Stomach smooth muscle (tissue), 2 donors: Measurements from ENCODE around the gene GP2.
"Not testable (repeated sequence)": the region's sequence is repeated elsewhere in the genome, so short reads cannot be mapped to it uniquely, and the experiment has no call there.

Source experiments
- H3K27ac ChIP-seq: one replicate; pipeline ENCODE4 v1.7.0; 2013; ENCODE audit warnings: mild to moderate bottlenecking, low read length, inconsistent platforms
- H3K27me3 ChIP-seq, 2 donors: one replicate each; pipeline ENCODE4 v1.7.0; 2013; ENCODE audit warnings: low read length in 2 of 2; ENCODE audit not compliant: insufficient read depth in 2 of 2, control insufficient read depth in 1 of 2
- H3K36me3 ChIP-seq, 2 donors: one replicate each; pipeline ENCODE4 v1.7.0; 2013; ENCODE audit warnings: low read length in 2 of 2; ENCODE audit not compliant: control insufficient read depth in 2 of 2, insufficient read depth in 2 of 2
- H3K4me1 ChIP-seq: one replicate; pipeline ENCODE4 v1.7.0; 2013; ENCODE audit warnings: low read length; ENCODE audit not compliant: control insufficient read depth, insufficient read depth
- H3K4me3 ChIP-seq, 2 donors: one replicate each; pipeline ENCODE4 v1.7.0; 2013; ENCODE audit warnings: low read length in 2 of 2
- H3K9ac ChIP-seq, 2 donors: one replicate each; pipeline ENCODE4 v1.7.0; 2013; ENCODE audit warnings: low read length in 2 of 2, mild to moderate bottlenecking in 1 of 2
- H3K9me3 ChIP-seq, 2 donors: one replicate each; pipeline ENCODE4 v1.7.0; 2013; ENCODE audit warnings: low read length in 2 of 2; ENCODE audit not compliant: control insufficient read depth in 2 of 2
- donor health status: healthy.
- donor health status: Pancreatic carcinoma.

GP2 gene

DNA sequence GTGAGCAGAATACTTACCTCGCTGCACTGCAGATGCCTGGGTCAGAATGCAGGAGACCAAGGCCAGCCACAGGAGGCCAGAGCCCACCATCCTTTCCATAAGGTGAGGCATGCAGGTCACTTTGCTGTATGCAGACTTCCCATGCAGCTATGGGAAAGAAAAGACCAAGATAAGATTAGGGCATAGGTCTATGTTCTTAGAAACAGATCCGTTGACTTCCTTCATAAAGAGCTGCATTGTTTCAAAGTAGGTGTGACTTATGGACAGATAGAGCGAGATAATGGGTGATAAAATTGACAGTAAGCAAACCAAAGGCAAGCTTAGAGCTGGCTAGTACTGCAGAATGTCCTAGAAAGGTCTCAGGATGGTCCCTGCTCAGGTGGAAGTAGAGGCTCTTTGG is 992 bp downstream of the GP2 start:
- no peak overlapping the region for H3K4me3 ChIP-seq
- H3K27ac ChIP-seq = no peak overlapping the region
- no peaks in the 10 kb centered on the region for H3K4me1 ChIP-seq
- peaks cover 0 to 3% of the 10 kb centered on the region in 2 donors for H3K9me3 ChIP-seq
- H3K27me3 ChIP-seq = peaks cover 0 to 3% of the 10 kb centered on the region in 2 donors
- no peaks in the 10 kb centered on the region for H3K36me3 ChIP-seq
- no peak overlapping the region for H3K9ac ChIP-seq

DNA sequence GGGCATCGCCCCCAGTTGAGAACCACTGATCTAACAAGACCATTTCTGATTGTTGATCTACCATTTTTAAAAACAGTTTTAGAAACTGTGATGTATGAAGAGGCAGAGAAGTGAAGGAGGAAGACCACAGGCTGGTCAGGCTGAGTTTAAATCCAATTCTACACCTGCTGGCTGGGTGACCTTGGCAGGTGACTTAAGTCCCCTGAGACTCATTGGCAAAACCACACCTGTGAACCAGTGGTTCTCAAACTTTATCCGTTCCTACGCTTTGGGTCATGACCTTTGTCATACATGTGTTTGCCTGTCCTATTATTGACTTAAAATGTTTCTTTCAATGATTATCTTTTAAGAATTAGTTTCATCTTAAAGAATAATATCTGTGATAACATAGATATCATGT is 2.3 kb downstream of the GP2 start:
- Histone ChIP-seq H3K9ac (no peak overlapping the region), H3K27me3 (peaks cover 0 to 3% of the 10 kb centered on the region in 2 donors), H3K36me3 (no peaks in the 10 kb centered on the region), H3K4me1 (no peaks in the 10 kb centered on the region), H3K4me3 (no peak overlapping the region), H3K27ac (no peak overlapping the region), H3K9me3 (peaks cover 0 to 3% of the 10 kb centered on the region in 2 donors)

DNA sequence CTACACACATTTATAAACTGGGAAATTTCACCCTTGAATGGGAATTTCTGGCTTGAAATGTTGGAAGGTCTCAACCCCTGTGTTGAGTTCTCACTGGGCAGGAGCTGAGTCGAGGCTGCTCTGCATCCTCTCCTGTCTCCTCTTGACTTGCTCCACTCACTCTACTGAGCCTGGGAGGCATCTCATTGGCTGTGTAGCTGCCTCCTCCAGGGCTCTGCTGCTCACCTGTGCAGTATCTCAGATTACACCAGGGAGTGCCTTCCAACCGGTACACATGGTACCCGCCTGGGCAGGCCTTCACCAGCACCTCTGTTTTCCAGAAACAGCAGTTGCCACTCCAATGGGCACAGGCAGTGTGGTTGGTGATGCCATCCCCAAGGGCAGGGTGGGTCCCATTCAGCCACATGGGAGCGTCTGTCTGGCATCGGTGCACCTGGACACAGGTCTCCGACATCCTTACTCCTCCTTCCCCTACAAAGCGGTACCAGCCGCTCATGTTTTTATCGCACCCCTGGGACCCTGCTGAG is 3.7 kb downstream of the GP2 start:
- Histone ChIP-seq H3K9ac (no peak overlapping the region), H3K27ac (no peak overlapping the region), H3K4me1 (no peaks in the 10 kb centered on the region), H3K9me3 (peaks cover 0 to 3% of the 10 kb centered on the region in 2 donors), H3K27me3 (peaks cover 0 to 2% of the 10 kb centered on the region in 2 donors), H3K4me3 (no peak overlapping the region), H3K36me3 (no peaks in the 10 kb centered on the region)

DNA sequence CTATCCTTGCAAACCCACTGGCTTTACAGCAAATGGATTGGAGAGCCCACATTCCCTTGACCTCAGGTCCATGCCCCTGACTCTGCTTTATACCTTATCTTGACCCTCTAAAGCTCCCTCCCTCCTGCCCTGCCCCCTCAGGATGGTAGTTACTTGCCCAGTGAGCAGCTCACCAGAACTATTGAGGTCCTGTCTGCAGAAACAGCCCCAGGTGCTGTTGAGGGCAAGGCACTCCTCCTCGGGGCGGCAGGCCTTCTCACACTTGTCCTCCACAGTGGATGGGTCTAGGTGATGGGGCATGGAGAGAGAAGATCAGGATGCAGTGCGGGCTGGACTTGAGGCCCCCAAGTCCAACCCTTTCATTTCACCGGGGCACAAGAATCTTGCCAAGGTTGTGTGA is 4.6 kb downstream of the GP2 start:
- Histone ChIP-seq H3K9me3 (peaks cover 0 to 3% of the 10 kb centered on the region in 2 donors), H3K9ac (no peak overlapping the region), H3K27me3 (peaks cover 0 to 2% of the 10 kb centered on the region in 2 donors), H3K4me1 (no peaks in the 10 kb centered on the region), H3K27ac (no peak overlapping the region), H3K4me3 (no peak overlapping the region), H3K36me3 (no peaks in the 10 kb centered on the region)

DNA sequence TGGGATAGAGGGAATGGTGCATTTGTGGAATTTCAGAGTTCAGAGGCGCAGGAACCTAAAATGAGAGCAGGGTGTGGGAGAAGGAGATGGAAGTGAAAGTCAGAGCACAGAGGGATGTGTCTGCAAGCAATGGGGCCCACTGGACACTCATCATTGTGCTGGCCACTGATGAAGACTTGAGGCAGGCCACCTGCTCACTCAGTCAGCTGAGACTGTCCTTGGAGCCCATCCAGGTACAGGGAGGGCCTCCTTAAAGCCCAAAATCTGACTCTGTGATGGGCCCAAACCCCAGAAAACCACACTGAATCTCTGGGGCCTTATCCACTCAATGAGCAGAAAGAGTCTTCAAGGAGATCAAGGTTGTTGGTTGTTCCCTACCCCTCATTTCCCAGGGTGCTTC is 5.6 kb downstream of the GP2 start:
- Histone ChIP-seq H3K9ac (no peak overlapping the region), H3K27ac (no peak overlapping the region), H3K4me3 (no peak overlapping the region), H3K9me3 (no peaks in the 10 kb centered on the region), H3K36me3 (no peaks in the 10 kb centered on the region), H3K27me3 (peaks cover 0 to 2% of the 10 kb centered on the region in 2 donors), H3K4me1 (no peaks in the 10 kb centered on the region)

DNA sequence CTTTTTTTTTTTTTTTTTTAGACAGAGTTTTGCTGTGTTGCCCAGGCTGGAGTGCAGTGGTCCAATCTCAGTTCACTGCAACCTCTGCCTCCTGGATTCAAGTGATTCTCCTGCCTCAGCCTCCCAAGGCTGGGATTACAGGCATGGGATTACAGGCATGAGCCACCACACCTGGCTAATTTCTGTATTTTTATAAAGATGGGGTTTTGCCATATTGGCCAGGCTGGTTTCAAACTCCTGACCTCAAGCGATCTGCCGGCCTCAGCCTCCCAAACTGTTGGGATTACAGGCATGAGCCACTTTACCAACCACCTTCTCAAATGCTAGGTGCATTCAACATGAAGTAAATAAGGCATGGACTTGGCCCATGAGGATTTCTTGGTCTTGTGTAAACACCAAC is 6.3 kb downstream of the GP2 start:
- not testable (repeated sequence) for H3K9me3 ChIP-seq, H3K4me3 ChIP-seq, H3K27me3 ChIP-seq, H3K36me3 ChIP-seq, H3K27ac ChIP-seq, H3K9ac ChIP-seq, H3K4me1 ChIP-seq

DNA sequence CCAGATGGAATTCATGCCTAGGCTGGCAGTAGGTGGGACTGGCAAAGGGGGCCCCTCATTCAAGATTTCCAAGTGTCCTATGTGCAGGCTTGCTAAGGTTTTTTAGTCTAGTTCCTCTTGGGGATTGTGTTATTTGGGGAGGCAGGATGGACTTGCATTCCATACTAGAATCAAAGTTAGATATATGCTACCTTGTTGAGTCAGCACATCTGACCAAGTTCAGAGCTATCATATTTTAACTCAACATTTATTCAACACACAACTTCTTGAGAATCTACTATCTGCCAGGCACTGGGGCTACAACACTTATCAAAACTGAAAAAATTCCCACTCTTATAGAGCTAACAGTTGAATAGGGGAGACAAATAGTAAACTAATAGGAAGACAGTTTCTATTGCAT is 6.7 kb downstream of the GP2 start:
- Histone ChIP-seq H3K9ac (no peak overlapping the region), H3K9me3 (no peaks in the 10 kb centered on the region), H3K36me3 (no peaks in the 10 kb centered on the region), H3K27me3 (peaks cover 0 to 2% of the 10 kb centered on the region in 2 donors), H3K4me3 (no peak overlapping the region), H3K27ac (no peak overlapping the region), H3K4me1 (no peaks in the 10 kb centered on the region)

DNA sequence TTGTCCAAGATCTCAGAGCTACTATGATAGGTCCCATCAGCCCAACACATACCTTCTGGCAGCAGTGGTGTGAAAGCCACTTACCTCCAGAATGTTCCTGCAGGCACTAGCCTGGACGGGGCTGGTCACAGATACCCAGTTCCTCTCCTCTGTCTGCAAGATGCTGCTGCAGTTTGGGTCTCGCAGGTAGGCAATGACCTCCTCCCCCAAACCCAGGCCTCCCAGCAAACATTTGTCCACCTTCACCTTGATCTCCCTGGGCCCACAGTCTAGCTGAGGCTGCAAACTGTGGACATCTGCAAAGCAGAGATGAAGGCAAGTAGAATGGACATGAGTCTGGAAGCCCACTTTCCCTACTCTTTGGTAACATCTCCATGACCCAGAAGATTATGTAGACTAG is 7.1 kb downstream of the GP2 start:
- H3K36me3 ChIP-seq = no peaks in the 10 kb centered on the region
- H3K27ac ChIP-seq = no peak overlapping the region
- H3K4me1 ChIP-seq = no peaks in the 10 kb centered on the region
- no peak overlapping the region for H3K9ac ChIP-seq
- no peaks in the 10 kb centered on the region for H3K9me3 ChIP-seq
- H3K4me3 ChIP-seq = no peak overlapping the region
- peaks cover 0 to 2% of the 10 kb centered on the region in 2 donors for H3K27me3 ChIP-seq

DNA sequence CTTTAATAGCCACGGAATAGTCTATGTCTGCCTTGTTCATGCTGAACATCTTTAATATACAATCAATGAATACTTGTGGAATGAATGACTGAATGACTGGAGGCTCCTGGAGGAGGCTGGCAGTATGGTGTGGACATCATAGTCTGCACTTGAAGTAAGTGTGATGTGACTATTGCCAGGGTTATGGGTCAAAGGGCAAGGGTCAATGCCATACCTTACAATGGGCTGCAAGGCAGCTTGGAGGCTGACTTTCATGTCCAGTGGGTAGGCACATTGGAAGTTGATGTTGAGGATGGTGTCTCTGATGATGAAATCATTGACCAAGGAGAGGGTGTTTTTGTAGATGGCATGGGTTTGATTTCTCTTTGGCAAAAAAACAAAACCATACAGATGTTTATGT is 7.9 kb downstream of the GP2 start:
- no peaks in the 10 kb centered on the region for H3K36me3 ChIP-seq
- H3K27ac ChIP-seq = no peak overlapping the region
- H3K4me3 ChIP-seq = no peak overlapping the region

DNA sequence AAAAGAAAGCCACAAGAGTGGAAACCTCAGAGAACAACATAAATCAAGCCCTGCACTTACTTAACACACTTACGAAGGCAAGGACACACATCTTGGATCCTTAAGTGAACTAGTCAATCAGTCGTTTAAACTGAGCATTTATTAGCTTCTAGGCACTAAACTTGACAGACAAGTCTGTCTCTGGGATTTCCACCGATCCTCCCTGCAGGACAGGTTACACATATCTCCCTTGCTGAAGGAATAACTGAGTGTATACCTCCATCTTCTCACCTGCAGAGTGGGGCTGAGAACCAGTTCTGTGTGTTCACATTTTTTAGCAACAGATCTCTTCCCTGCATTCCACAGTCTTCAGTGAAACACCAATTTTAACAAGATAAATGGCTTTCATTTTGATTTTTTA is 8.9 kb downstream of the GP2 start:
- H3K9ac ChIP-seq = no peak overlapping the region
- no peak overlapping the region for H3K27ac ChIP-seq
- H3K4me3 ChIP-seq = no peak overlapping the region
- no peaks in the 10 kb centered on the region for H3K4me1 ChIP-seq
- H3K9me3 ChIP-seq = peaks cover 0 to 3% of the 10 kb centered on the region in 2 donors
- no peaks in the 10 kb centered on the region for H3K36me3 ChIP-seq
- H3K27me3 ChIP-seq = peaks cover 0 to 2% of the 10 kb centered on the region in 2 donors

More for the DNA sequence above, 7.9 kb downstream of the GP2 start:
- Histone ChIP-seq H3K27me3 (peaks cover 0 to 2% of the 10 kb centered on the region in 2 donors), H3K9me3 (no peaks in the 10 kb centered on the region), H3K4me1 (no peaks in the 10 kb centered on the region), H3K9ac (no peak overlapping the region)

DNA sequence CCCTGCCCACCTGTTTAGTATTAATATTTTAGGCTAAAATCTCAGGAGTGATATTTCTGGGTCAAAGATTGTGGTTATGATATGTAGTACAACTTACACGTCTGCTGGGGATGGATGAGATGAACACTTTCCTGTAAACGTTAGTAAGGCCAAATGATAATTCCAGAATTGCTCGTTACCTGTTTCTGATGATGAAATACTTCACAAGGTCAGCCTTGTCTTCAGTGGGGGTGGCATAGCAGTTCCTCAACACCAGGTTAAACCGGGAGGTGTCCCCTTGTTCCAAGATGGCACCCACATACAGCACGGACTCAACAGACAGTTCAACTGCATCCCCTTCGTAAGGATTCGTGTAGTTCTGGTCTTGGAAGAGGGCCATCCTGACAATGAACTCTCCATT is 9.3 kb downstream of the GP2 start:
- no peak overlapping the region for H3K9ac ChIP-seq
- H3K27me3 ChIP-seq = peaks cover 0 to 2% of the 10 kb centered on the region in 2 donors
- peaks cover 0 to 5% of the 10 kb centered on the region in 2 donors for H3K9me3 ChIP-seq
- H3K27ac ChIP-seq = no peak overlapping the region
- H3K36me3 ChIP-seq = no peaks in the 10 kb centered on the region
- H3K4me3 ChIP-seq = no peak overlapping the region
- H3K4me1 ChIP-seq = no peaks in the 10 kb centered on the region
